ENCODE data around the gene ANKRD37. TPM values are rescaled to one million over a fixed set of nuclear protein-coding genes. Genes with fewer than 3 reads are reported as not detected.
"Not testable (repeated sequence)": the region's sequence is repeated elsewhere in the genome, so short reads cannot be mapped to it uniquely, and the experiment has no call there.

The ANKRD37 gene, protein sequence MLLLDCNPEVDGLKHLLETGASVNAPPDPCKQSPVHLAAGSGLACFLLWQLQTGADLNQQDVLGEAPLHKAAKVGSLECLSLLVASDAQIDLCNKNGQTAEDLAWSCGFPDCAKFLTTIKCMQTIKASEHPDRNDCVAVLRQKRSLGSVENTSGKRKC
- 23.0 and 23.4 TPM in 2 replicates for total RNA-seq

DNA sequence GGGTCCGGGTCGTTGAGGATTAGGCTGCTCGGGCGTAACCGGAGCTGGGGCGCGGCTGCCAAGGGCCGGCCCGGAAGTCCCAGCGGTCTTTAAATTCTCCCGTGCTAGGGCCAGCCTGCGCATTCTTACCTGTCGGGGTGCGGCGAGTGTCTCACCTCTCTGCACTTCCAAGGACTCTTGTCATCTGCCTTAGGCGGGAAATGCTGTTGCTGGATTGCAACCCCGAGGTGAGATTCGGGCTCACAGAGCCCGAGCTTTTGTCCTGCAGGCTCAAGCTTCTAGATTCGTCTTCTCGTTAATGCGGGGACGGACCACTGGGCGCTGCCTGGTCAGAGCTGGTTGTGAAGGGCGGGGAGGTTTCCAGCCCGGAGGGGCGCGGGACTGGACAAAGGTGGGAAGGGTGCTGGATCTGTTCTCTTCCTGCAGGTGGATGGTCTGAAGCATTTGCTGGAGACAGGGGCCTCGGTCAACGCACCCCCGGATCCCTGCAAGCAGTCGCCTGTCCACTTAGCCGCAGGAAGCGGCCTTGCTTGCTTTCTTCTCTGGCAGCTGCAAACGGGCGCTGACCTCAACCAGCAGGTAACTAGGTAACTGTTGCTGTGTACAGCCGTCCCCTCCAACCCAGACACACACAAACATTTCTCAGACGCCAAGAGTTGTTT lies at the start of gene ANKRD37:
ANKRD37 (plus strand) TSS at position 118 of the 662 bp plus-strand sequence; CDS start at position 201, 83 bp downstream.
- intact Hi-C loops (cut with micrococcal nuclease): loop anchor here (1.0 to 10.0 kb wide), 4 partner anchors 28 to 572 kb away; partner anchors contain the start of genes ACSL1, CCDC110, SLC25A4 and UFSP2
- Mint-ChIP-seq H3K27ac (peak within 1 kb of the TSS; percentile 92), H3K36me3 (ENCODE audit: low read depth) (peaks cover 48% of the 10 kb centered on the region), H3K4me1 (ENCODE audit: low read depth) (peaks cover 48% of the 10 kb centered on the region), H3K27me3 (ENCODE audit: low read depth) (no peaks in the 10 kb centered on the region), H3K4me3 (ENCODE audit: low read depth) (peak within 1 kb of the TSS; percentile 87), H3K9me3 (no peaks in the 10 kb centered on the region)
- no peak for DNase-seq (ENCODE audit: low spot score)

GRCh38 chr4:185346975-185347601 lies 49.6 kb upstream of the ANKRD37 start:
- H3K4me1 Mint-ChIP-seq (ENCODE audit: low read depth): peaks cover 31% of the 10 kb centered on the region
- no peaks in the 10 kb centered on the region for H3K27me3 Mint-ChIP-seq (ENCODE audit: low read depth)
- H3K9me3 Mint-ChIP-seq: no peaks in the 10 kb centered on the region
- DNase-seq (ENCODE audit: low spot score): no peak
- no peak overlapping the region for H3K4me3 Mint-ChIP-seq (ENCODE audit: low read depth)
- no peak overlapping the region for H3K27ac Mint-ChIP-seq
- peaks cover 56% of the 10 kb centered on the region for H3K36me3 Mint-ChIP-seq (ENCODE audit: low read depth)
- intact Hi-C loops (cut with micrococcal nuclease): loop anchor here (10.0 kb wide), 1 partner anchor 92 kb away; no protein-coding TSS in a partner anchor

DNA sequence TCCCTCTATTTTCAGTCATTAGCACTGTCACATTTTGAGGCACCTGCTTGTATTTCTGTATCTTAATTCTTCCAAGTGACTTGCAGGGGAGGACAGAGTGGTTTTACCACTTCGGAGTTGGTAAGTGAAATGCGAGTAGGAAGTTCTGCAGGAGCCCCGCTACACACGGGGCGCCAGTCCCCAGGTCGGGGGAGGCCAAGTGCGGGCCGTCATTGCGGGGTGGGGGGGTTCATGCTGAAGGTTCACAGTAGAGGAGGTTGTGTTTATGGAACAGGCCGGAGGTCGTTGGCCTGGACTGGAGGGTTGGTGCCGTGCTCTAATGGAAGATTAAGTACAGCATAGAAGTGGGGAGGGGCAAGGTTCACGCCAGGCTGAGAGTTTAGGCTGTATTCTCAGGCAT lies 45.0 kb upstream of the ANKRD37 start:
- peaks cover 6% of the 10 kb centered on the region for H3K4me1 Mint-ChIP-seq (ENCODE audit: low read depth)
- intact Hi-C loops (cut with micrococcal nuclease): no loop called here
- H3K36me3 Mint-ChIP-seq (ENCODE audit: low read depth): peaks cover 45% of the 10 kb centered on the region
- H3K27ac Mint-ChIP-seq: no peak overlapping the region
- DNase-seq (ENCODE audit: low spot score): no peak
- H3K4me3 Mint-ChIP-seq (ENCODE audit: low read depth): no peak overlapping the region
- no peaks in the 10 kb centered on the region for H3K27me3 Mint-ChIP-seq (ENCODE audit: low read depth)
- no peaks in the 10 kb centered on the region for H3K9me3 Mint-ChIP-seq

DNA sequence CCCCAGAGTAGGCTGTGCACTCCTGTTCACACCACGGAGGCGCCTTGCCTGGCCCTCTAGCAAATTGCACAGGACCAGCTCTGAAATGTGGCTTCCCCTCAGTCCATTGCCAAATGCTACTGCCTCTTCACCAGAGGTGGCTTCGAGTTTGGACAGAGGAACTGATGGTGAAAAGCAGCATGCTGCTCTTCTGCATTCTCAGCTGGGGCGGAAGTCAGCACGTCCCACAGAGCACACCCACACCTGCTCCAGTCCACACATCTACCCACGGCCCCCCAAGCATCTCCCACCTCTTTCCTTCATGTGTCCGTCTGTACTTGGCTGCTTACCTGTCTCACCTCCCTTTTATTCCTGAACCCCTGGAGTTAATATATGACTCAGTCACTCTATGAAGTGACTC lies 44.4 kb upstream of the ANKRD37 start:
- intact Hi-C loops (cut with micrococcal nuclease): no loop called here
- no peak overlapping the region for H3K27ac Mint-ChIP-seq
- peaks cover 6% of the 10 kb centered on the region for H3K4me1 Mint-ChIP-seq (ENCODE audit: low read depth)
- DNase-seq (ENCODE audit: low spot score): no peak
- H3K27me3 Mint-ChIP-seq (ENCODE audit: low read depth): no peaks in the 10 kb centered on the region
- peaks cover 40% of the 10 kb centered on the region for H3K36me3 Mint-ChIP-seq (ENCODE audit: low read depth)
- H3K4me3 Mint-ChIP-seq (ENCODE audit: low read depth): no peak overlapping the region
- H3K9me3 Mint-ChIP-seq: no peaks in the 10 kb centered on the region

DNA sequence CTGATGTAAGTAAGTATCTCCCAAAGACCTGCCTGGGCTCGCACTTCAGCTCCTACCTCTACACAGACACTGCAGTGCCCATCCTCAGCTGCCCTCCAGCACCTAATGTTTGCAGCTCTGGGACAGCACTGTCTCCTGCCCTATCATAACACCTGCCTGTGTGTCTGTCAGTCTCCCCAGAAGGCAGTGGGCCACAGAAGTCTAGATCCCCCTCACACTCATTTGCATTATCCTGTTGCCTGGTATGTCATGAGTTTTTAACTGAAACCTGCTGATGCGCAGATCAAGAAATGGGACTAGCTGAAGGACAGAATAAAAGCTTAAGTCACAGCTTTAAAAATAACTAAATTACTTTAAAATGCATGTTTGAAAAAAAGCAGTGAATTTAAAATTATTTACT lies 43.9 kb upstream of the ANKRD37 start:
- Mint-ChIP-seq H3K9me3 (no peaks in the 10 kb centered on the region), H3K27ac (no peak overlapping the region), H3K4me3 (ENCODE audit: low read depth) (no peak overlapping the region), H3K4me1 (ENCODE audit: low read depth) (peaks cover 7% of the 10 kb centered on the region), H3K36me3 (ENCODE audit: low read depth) (peaks cover 40% of the 10 kb centered on the region), H3K27me3 (ENCODE audit: low read depth) (no peaks in the 10 kb centered on the region)
- no peak for DNase-seq (ENCODE audit: low spot score)
- intact Hi-C loops (cut with micrococcal nuclease): no loop called here

DNA sequence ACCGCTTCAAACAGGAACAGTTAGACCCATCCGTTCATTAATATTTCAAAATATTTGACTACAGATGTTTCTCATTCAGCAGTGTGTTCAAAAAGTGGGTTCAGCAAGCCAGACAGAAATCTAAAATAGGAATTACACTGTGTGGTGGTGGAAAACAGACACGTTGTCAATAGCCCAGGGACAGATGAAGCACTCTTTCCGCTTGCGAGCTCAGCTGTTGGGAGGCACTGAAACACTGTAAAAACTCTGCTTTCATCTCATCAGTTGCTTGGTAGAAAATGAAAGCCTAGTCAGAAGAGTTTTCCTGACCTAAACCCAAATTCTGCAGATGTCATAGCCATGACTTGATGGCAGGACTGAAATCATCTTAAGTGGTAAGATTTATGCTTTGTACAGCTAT lies 39.4 kb upstream of the ANKRD37 start:
- no peak overlapping the region for H3K4me3 Mint-ChIP-seq (ENCODE audit: low read depth)
- peaks cover 17% of the 10 kb centered on the region for H3K36me3 Mint-ChIP-seq (ENCODE audit: low read depth)
- DNase-seq (ENCODE audit: low spot score): no peak
- H3K9me3 Mint-ChIP-seq: no peaks in the 10 kb centered on the region
- H3K27ac Mint-ChIP-seq: peak overlapping the region; percentile 50
- peaks cover 9% of the 10 kb centered on the region for H3K4me1 Mint-ChIP-seq (ENCODE audit: low read depth)
- no peaks in the 10 kb centered on the region for H3K27me3 Mint-ChIP-seq (ENCODE audit: low read depth)
- intact Hi-C loops (cut with micrococcal nuclease): loop anchor here (2.0 kb wide), 1 partner anchor 14 kb away; no protein-coding TSS in a partner anchor

GRCh38 chr4:185357733-185358440 lies 38.8 kb upstream of the ANKRD37 start:
- Mint-ChIP-seq H3K27ac (peak overlapping the region; percentile 24), H3K27me3 (ENCODE audit: low read depth) (no peaks in the 10 kb centered on the region), H3K4me1 (ENCODE audit: low read depth) (peaks cover 9% of the 10 kb centered on the region), H3K4me3 (ENCODE audit: low read depth) (no peak overlapping the region), H3K9me3 (no peaks in the 10 kb centered on the region), H3K36me3 (ENCODE audit: low read depth) (peaks cover 17% of the 10 kb centered on the region)
- no peak for DNase-seq (ENCODE audit: low spot score)
- intact Hi-C loops (cut with micrococcal nuclease): loop anchor here (2.0 kb wide), 1 partner anchor 15 kb away; no protein-coding TSS in a partner anchor

- H3K36me3 Mint-ChIP-seq (ENCODE audit: low read depth): peaks cover 13% of the 10 kb centered on the region
- no peaks in the 10 kb centered on the region for H3K27me3 Mint-ChIP-seq (ENCODE audit: low read depth)
- H3K4me3 Mint-ChIP-seq (ENCODE audit: low read depth): no peak overlapping the region
- intact Hi-C loops (cut with micrococcal nuclease): no loop called here
- H3K4me1 Mint-ChIP-seq (ENCODE audit: low read depth): peaks cover 9% of the 10 kb centered on the region
- no peak for DNase-seq (ENCODE audit: low spot score)
- no peaks in the 10 kb centered on the region for H3K9me3 Mint-ChIP-seq
- no peak overlapping the region for H3K27ac Mint-ChIP-seq
Measured at GRCh38 chr4:185358514-185358913, 38.1 kb upstream of the ANKRD37 start.

- H3K4me1 Mint-ChIP-seq (ENCODE audit: low read depth): peaks cover 9% of the 10 kb centered on the region
- no peaks in the 10 kb centered on the region for H3K27me3 Mint-ChIP-seq (ENCODE audit: low read depth)
- H3K27ac Mint-ChIP-seq: no peak overlapping the region
- peaks cover 12% of the 10 kb centered on the region for H3K36me3 Mint-ChIP-seq (ENCODE audit: low read depth)
- no peaks in the 10 kb centered on the region for H3K9me3 Mint-ChIP-seq
- intact Hi-C loops (cut with micrococcal nuclease): no loop called here
- no peak for DNase-seq (ENCODE audit: low spot score)
- no peak overlapping the region for H3K4me3 Mint-ChIP-seq (ENCODE audit: low read depth)
Measured at GRCh38 chr4:185358959-185359358, 37.7 kb upstream of the ANKRD37 start.

- intact Hi-C loops (cut with micrococcal nuclease): no loop called here
- no peak for DNase-seq (ENCODE audit: low spot score)
- H3K4me3 Mint-ChIP-seq (ENCODE audit: low read depth): no peak overlapping the region
- no peak overlapping the region for H3K27ac Mint-ChIP-seq
- H3K9me3 Mint-ChIP-seq: no peaks in the 10 kb centered on the region
- H3K27me3 Mint-ChIP-seq (ENCODE audit: low read depth): no peaks in the 10 kb centered on the region
- peaks cover 12% of the 10 kb centered on the region for H3K36me3 Mint-ChIP-seq (ENCODE audit: low read depth)
- H3K4me1 Mint-ChIP-seq (ENCODE audit: low read depth): peaks cover 9% of the 10 kb centered on the region
Measured at GRCh38 chr4:185359767-185360446, 36.7 kb upstream of the ANKRD37 start.

DNA sequence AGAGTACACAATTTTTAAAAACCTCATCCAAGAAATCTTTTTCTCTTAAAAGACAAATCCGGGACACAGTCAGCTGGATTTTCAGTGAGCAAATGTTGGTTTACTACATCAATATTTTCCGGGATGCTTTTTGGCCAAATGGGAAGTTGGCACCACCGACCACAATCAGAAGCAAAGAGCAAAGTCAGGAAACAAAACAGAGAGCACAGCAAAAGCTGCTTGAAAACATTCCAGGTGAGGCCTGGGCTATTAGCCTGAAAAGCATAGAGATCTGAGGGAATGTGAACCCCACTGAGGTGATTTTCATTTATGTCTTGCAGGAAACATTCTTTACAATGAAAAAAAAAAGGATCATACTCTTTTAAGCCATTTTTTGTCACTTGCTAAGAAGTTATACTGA lies 34.8 kb upstream of the ANKRD37 start:
- Mint-ChIP-seq H3K9me3 (no peaks in the 10 kb centered on the region), H3K36me3 (ENCODE audit: low read depth) (peaks cover 12% of the 10 kb centered on the region), H3K27me3 (ENCODE audit: low read depth) (no peaks in the 10 kb centered on the region), H3K4me3 (ENCODE audit: low read depth) (no peak overlapping the region), H3K4me1 (ENCODE audit: low read depth) (peaks cover 8% of the 10 kb centered on the region), H3K27ac (no peak overlapping the region)
- intact Hi-C loops (cut with micrococcal nuclease): no loop called here
- DNase-seq (ENCODE audit: low spot score): no peak

DNA sequence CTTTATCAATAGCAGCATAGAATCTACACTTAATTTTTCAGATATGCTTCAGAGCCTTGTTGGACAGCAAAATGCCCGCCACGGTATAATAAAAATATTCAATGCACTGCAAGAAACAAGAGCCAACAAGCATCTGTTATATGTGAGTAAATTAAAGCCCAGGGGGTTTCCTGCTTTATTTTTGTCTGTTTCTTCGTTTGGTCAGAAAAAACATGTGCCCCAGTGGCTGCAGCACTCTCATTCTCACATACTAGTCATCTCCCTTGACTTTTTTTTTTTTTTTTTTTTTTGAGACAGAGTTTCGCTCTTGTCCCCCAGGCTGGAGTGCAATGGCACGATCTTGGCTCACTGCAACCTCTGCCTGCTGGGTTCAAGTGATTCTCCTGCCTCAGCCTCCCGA lies 34.1 kb upstream of the ANKRD37 start:
- H3K27ac Mint-ChIP-seq; H3K27me3 Mint-ChIP-seq (ENCODE audit: low read depth); H3K9me3 Mint-ChIP-seq; H3K36me3 Mint-ChIP-seq (ENCODE audit: low read depth); DNase-seq (ENCODE audit: low spot score); H3K4me3 Mint-ChIP-seq (ENCODE audit: low read depth); H3K4me1 Mint-ChIP-seq (ENCODE audit: low read depth); intact Hi-C loops (cut with micrococcal nuclease): not testable (repeated sequence)
